Measurements from ENCODE around the gene CRHR1.
"Not testable (repeated sequence)": the region's sequence is repeated elsewhere in the genome, so short reads cannot be mapped to it uniquely, and the experiment has no call there.

CRHR1 gene

GRCh38 chr17:45855691-45856336 is 71.7 kb downstream of the CRHR1 start:
- TF ChIP-seq EZH2 (IDR thresholded peaks at IDR 0.05) (no peak), FOXP2 (optimal IDR thresholded peaks at IDR 0.05; ENCODE audit: control extremely low read depth, extremely low read length, insufficient read depth) (peak; percentile 52), POLR2AphosphoS5 (IDR thresholded peaks at IDR 0.05; ENCODE audit: borderline replicate concordance, low read depth, low read length) (peak; percentile 37; the same call in 1 of the 2 replicates)
- Histone ChIP-seq H3K9ac (ENCODE audit: insufficient read length) (no peak overlapping the region), H3K4me3 (peak overlapping the region; percentile 29; the same call in 1 of the 2 replicates), H3K36me3 (ENCODE audit: insufficient read depth, low read length) (no peaks in the 10 kb centered on the region), H3K27ac (peak overlapping the region; percentile 94), H3K9me3 (ENCODE audit: low read depth, low read length) (no peaks in the 10 kb centered on the region)
- peak; percentile 94 for DNase-seq (ENCODE audit: low read depth, low spot score)

GRCh38 chr17:45857977-45858708 is 74.0 kb downstream of the CRHR1 start:
- no peak for DNase-seq (ENCODE audit: low read depth, low spot score)

GRCh38 chr17:45861165-45861564 is 77.0 kb downstream of the CRHR1 start:
- Histone ChIP-seq H3K27ac (no peak overlapping the region), H3K4me3 (no peak overlapping the region), H3K9ac (ENCODE audit: insufficient read length) (no peak overlapping the region), H3K36me3 (ENCODE audit: insufficient read depth, low read length) (no peaks in the 10 kb centered on the region), H3K9me3 (ENCODE audit: low read depth, low read length) (no peaks in the 10 kb centered on the region)
- no peak for DNase-seq (ENCODE audit: low read depth, low spot score)
- TF ChIP-seq EZH2 (IDR thresholded peaks at IDR 0.05), result no peak
- TF ChIP-seq POLR2AphosphoS5 (IDR thresholded peaks at IDR 0.05; ENCODE audit: borderline replicate concordance, low read depth, low read length), result no peak
- no peak for TF ChIP-seq FOXP2 (optimal IDR thresholded peaks at IDR 0.05; ENCODE audit: control extremely low read depth, extremely low read length, insufficient read depth)

More at GRCh38 chr17:45857977-45858708, 74.0 kb downstream of the CRHR1 start:
- TF ChIP-seq EZH2 (IDR thresholded peaks at IDR 0.05), result no peak
- TF ChIP-seq FOXP2 (optimal IDR thresholded peaks at IDR 0.05; ENCODE audit: control extremely low read depth, extremely low read length, insufficient read depth), result no peak
- no peak for TF ChIP-seq POLR2AphosphoS5 (IDR thresholded peaks at IDR 0.05; ENCODE audit: borderline replicate concordance, low read depth, low read length)
- Histone ChIP-seq H3K27ac (no peak overlapping the region), H3K4me3 (no peak overlapping the region), H3K9ac (ENCODE audit: insufficient read length) (no peak overlapping the region), H3K9me3 (ENCODE audit: low read depth, low read length) (no peaks in the 10 kb centered on the region), H3K36me3 (ENCODE audit: insufficient read depth, low read length) (no peaks in the 10 kb centered on the region)

GRCh38 chr17:45862127-45862526 is 78.0 kb downstream of the CRHR1 start:
- H3K36me3 ChIP-seq (ENCODE audit: insufficient read depth, low read length); H3K4me3 ChIP-seq; H3K9me3 ChIP-seq (ENCODE audit: low read depth, low read length); H3K27ac ChIP-seq; DNase-seq (ENCODE audit: low read depth, low spot score); H3K9ac ChIP-seq (ENCODE audit: insufficient read length): not testable (repeated sequence)

- TF ChIP-seq POLR2AphosphoS5 (IDR thresholded peaks at IDR 0.05; ENCODE audit: borderline replicate concordance, low read depth, low read length) (no peak), FOXP2 (optimal IDR thresholded peaks at IDR 0.05; ENCODE audit: control extremely low read depth, extremely low read length, insufficient read depth) (no peak)
- H3K36me3 ChIP-seq (ENCODE audit: insufficient read depth, low read length), result no peaks in the 10 kb centered on the region
- H3K9ac ChIP-seq (ENCODE audit: insufficient read length), result no peak overlapping the region
- no peak for DNase-seq (ENCODE audit: low read depth, low spot score)
- H3K9me3 ChIP-seq (ENCODE audit: low read depth, low read length), result no peaks in the 10 kb centered on the region
- no peak overlapping the region for H3K27ac ChIP-seq
- H3K4me3 ChIP-seq, result no peak overlapping the region
Measured at GRCh38 chr17:45863857-45864654, 79.9 kb downstream of the CRHR1 start.

GRCh38 chr17:45867171-45867570 is 83.1 kb downstream of the CRHR1 start:
- Histone ChIP-seq H3K9me3 (ENCODE audit: low read depth, low read length) (no peaks in the 10 kb centered on the region), H3K36me3 (ENCODE audit: insufficient read depth, low read length) (no peaks in the 10 kb centered on the region), H3K4me3 (no peak overlapping the region), H3K27ac (no peak overlapping the region), H3K9ac (ENCODE audit: insufficient read length) (no peak overlapping the region)
- TF ChIP-seq EZH2 (IDR thresholded peaks at IDR 0.05) (no peak), FOXP2 (optimal IDR thresholded peaks at IDR 0.05; ENCODE audit: control extremely low read depth, extremely low read length, insufficient read depth) (no peak), POLR2AphosphoS5 (IDR thresholded peaks at IDR 0.05; ENCODE audit: borderline replicate concordance, low read depth, low read length) (no peak)
- DNase-seq (ENCODE audit: low read depth, low spot score), result no peak

GRCh38 chr17:45867702-45868101 is 83.6 kb downstream of the CRHR1 start:
- DNase-seq (ENCODE audit: low read depth, low spot score), result no peak
- Histone ChIP-seq H3K9ac (ENCODE audit: insufficient read length) (no peak overlapping the region), H3K9me3 (ENCODE audit: low read depth, low read length) (no peaks in the 10 kb centered on the region), H3K27ac (peak overlapping the region; percentile 94), H3K4me3 (0 out of 2 replicates have a peak overlapping the region, but pooled peaks have one; percentile 18), H3K36me3 (ENCODE audit: insufficient read depth, low read length) (no peaks in the 10 kb centered on the region)
- TF ChIP-seq POLR2AphosphoS5 (IDR thresholded peaks at IDR 0.05; ENCODE audit: borderline replicate concordance, low read depth, low read length) (no peak), EZH2 (IDR thresholded peaks at IDR 0.05) (no peak), FOXP2 (optimal IDR thresholded peaks at IDR 0.05; ENCODE audit: control extremely low read depth, extremely low read length, insufficient read depth) (no peak)

GRCh38 chr17:45868276-45868675 is 84.2 kb downstream of the CRHR1 start:
- H3K27ac ChIP-seq, result peak overlapping the region; percentile 94
- H3K9me3 ChIP-seq (ENCODE audit: low read depth, low read length), result no peaks in the 10 kb centered on the region
- no peak for TF ChIP-seq EZH2 (IDR thresholded peaks at IDR 0.05)
- TF ChIP-seq POLR2AphosphoS5 (IDR thresholded peaks at IDR 0.05; ENCODE audit: borderline replicate concordance, low read depth, low read length), result no peak
- H3K4me3 ChIP-seq, result peak overlapping the region; percentile 29; the same call in 1 of the 2 replicates
- no peak overlapping the region for H3K9ac ChIP-seq (ENCODE audit: insufficient read length)
- peak; percentile 37 for DNase-seq (ENCODE audit: low read depth, low spot score)
- H3K36me3 ChIP-seq (ENCODE audit: insufficient read depth, low read length), result no peaks in the 10 kb centered on the region
